ENCODE results near the gene ZNF469. TPM values are rescaled to one million over a fixed set of nuclear protein-coding genes. Genes with fewer than 3 reads are reported as not detected.

The ZNF469 gene
- total RNA-seq, 1 experiment from 2014 or later, result 0.50 TPM

- intact Hi-C loops (cut with micrococcal nuclease; ENCODE audit: unreplicated experiment), result no loop called here
- DNase-seq, result no peak
These were observed 15.6 kb downstream of the ZNF469 start for GRCh38 chr16:88398170-88398873.

GRCh38 chr16:88398874-88399178 lies 16.1 kb downstream of the ZNF469 start:
- no peaks in the 10 kb centered on the region for H3K4me1 Mint-ChIP-seq (ENCODE audit: low read depth, unreplicated experiment)
- CTCF ChIA-PET, result no interaction called here
- intact Hi-C loops (cut with micrococcal nuclease; ENCODE audit: unreplicated experiment), result no loop called here
- DNase-seq, result no peak
- no peak overlapping the region for H3K27ac Mint-ChIP-seq (ENCODE audit: unreplicated experiment)
- no peak for TF ChIP-seq CTCF (IDR thresholded peaks at IDR 0.05; ENCODE audit: unreplicated experiment)
- no TSS peak for BruUV-seq (replicated peaks)
- peaks cover 77% of the 10 kb centered on the region for H3K27me3 Mint-ChIP-seq (ENCODE audit: unreplicated experiment)
- peaks cover 6% of the 10 kb centered on the region for H3K36me3 Mint-ChIP-seq (ENCODE audit: insufficient read depth, unreplicated experiment)
- H3K9me3 Mint-ChIP-seq (ENCODE audit: low read depth, unreplicated experiment), result peaks cover 3% of the 10 kb centered on the region
- no peak overlapping the region for H3K4me3 Mint-ChIP-seq (ENCODE audit: low read depth, unreplicated experiment)

More at GRCh38 chr16:88398170-88398873, 15.6 kb downstream of the ZNF469 start:
- H3K27me3 Mint-ChIP-seq (ENCODE audit: unreplicated experiment), result peaks cover 80% of the 10 kb centered on the region
- H3K36me3 Mint-ChIP-seq (ENCODE audit: insufficient read depth, unreplicated experiment), result peaks cover 6% of the 10 kb centered on the region
- no peak overlapping the region for H3K4me3 Mint-ChIP-seq (ENCODE audit: low read depth, unreplicated experiment)
- CTCF ChIA-PET, result no interaction called here
- no TSS peak for BruUV-seq (replicated peaks)
- H3K4me1 Mint-ChIP-seq (ENCODE audit: low read depth, unreplicated experiment), result no peaks in the 10 kb centered on the region
- peaks cover 3% of the 10 kb centered on the region for H3K9me3 Mint-ChIP-seq (ENCODE audit: low read depth, unreplicated experiment)
- no peak overlapping the region for H3K27ac Mint-ChIP-seq (ENCODE audit: unreplicated experiment)
- TF ChIP-seq CTCF (IDR thresholded peaks at IDR 0.05; ENCODE audit: unreplicated experiment), result no peak

- no peak for TF ChIP-seq CTCF (IDR thresholded peaks at IDR 0.05; ENCODE audit: unreplicated experiment)
- no TSS peak for BruUV-seq (replicated peaks)
- H3K4me3 Mint-ChIP-seq (ENCODE audit: low read depth, unreplicated experiment), result no peak overlapping the region
- no peak overlapping the region for H3K27ac Mint-ChIP-seq (ENCODE audit: unreplicated experiment)
- CTCF ChIA-PET, result interaction anchor here (0.6 kb wide), 1 partner anchor 1092 kb away, joined by 3 read pairs; no protein-coding TSS in a partner anchor
- peaks cover 3% of the 10 kb centered on the region for H3K9me3 Mint-ChIP-seq (ENCODE audit: low read depth, unreplicated experiment)
- H3K4me1 Mint-ChIP-seq (ENCODE audit: low read depth, unreplicated experiment), result peaks cover 8% of the 10 kb centered on the region
- peaks cover 77% of the 10 kb centered on the region for H3K27me3 Mint-ChIP-seq (ENCODE audit: unreplicated experiment)
- peaks cover 6% of the 10 kb centered on the region for H3K36me3 Mint-ChIP-seq (ENCODE audit: insufficient read depth, unreplicated experiment)
- DNase-seq, result no peak
- intact Hi-C loops (cut with micrococcal nuclease; ENCODE audit: unreplicated experiment), result no loop called here
These were observed 17.4 kb downstream of the ZNF469 start for GRCh38 chr16:88400186-88400585.

- H3K36me3 Mint-ChIP-seq (ENCODE audit: insufficient read depth, unreplicated experiment), result no peaks in the 10 kb centered on the region
- no TSS peak for BruUV-seq (replicated peaks)
- intact Hi-C loops (cut with micrococcal nuclease; ENCODE audit: unreplicated experiment), result no loop called here
- H3K4me3 Mint-ChIP-seq (ENCODE audit: low read depth, unreplicated experiment), result no peak overlapping the region
- H3K9me3 Mint-ChIP-seq (ENCODE audit: low read depth, unreplicated experiment), result peaks cover 3% of the 10 kb centered on the region
- no peak for DNase-seq
- peaks cover 8% of the 10 kb centered on the region for H3K4me1 Mint-ChIP-seq (ENCODE audit: low read depth, unreplicated experiment)
- peaks cover 73% of the 10 kb centered on the region for H3K27me3 Mint-ChIP-seq (ENCODE audit: unreplicated experiment)
- CTCF ChIA-PET, result no interaction called here
- no peak overlapping the region for H3K27ac Mint-ChIP-seq (ENCODE audit: unreplicated experiment)
- TF ChIP-seq CTCF (IDR thresholded peaks at IDR 0.05; ENCODE audit: unreplicated experiment), result no peak
These were observed 19.0 kb downstream of the ZNF469 start for GRCh38 chr16:88401604-88402246.

Data from Calu3 (cell line).